AG09319 (cell line): ENCODE measurements around the gene TTC28.
"Not testable (repeated sequence)": the region's sequence is repeated elsewhere in the genome, so short reads cannot be mapped to it uniquely, and the experiment has no call there.

Experiments
- DNase-seq: peaks from one replicate; pipeline ENCODE4 v3.0.0-alpha.2; 2010; ENCODE audit warnings: low read depth; ENCODE audit errors: extremely low read depth
- CTCF ChIP-seq: IDR thresholded peaks from 2 replicates; pipeline ENCODE4 v1.5.1; 2011; ENCODE audit warnings: low read depth, mild to moderate bottlenecking, inconsistent platforms, low read length, moderate library complexity

Gene TTC28

GRCh38 chr22:28095316-28096095 is 584.1 kb downstream of the TTC28 start:
- no peak for DNase-seq
- no peak for TF ChIP-seq CTCF

- DNase-seq: no peak
- no peak for TF ChIP-seq CTCF
Observed at GRCh38 chr22:28094771-28095170, 584.9 kb downstream of the TTC28 start.

- no peak for DNase-seq
Observed at GRCh38 chr22:28093711-28094110, 585.9 kb downstream of the TTC28 start.

GRCh38 chr22:28091486-28091885 is 588.2 kb downstream of the TTC28 start:
- no peak for DNase-seq
- no peak for TF ChIP-seq CTCF

More at GRCh38 chr22:28093711-28094110, 585.9 kb downstream of the TTC28 start:
- TF ChIP-seq CTCF: no peak

GRCh38 chr22:28089541-28089940 is 590.1 kb downstream of the TTC28 start:
- DNase-seq: not testable (repeated sequence)

- no peak for DNase-seq
Observed at GRCh38 chr22:28077166-28077565, 602.5 kb downstream of the TTC28 start.

GRCh38 chr22:28075358-28075981 is 604.2 kb downstream of the TTC28 start:
- DNase-seq: peak; percentile 60

More at GRCh38 chr22:28077166-28077565, 602.5 kb downstream of the TTC28 start:
- TF ChIP-seq CTCF: no peak

More at GRCh38 chr22:28075358-28075981, 604.2 kb downstream of the TTC28 start:
- no peak for TF ChIP-seq CTCF
